Measurements from ENCODE around the gene PTPRM.

DNA sequence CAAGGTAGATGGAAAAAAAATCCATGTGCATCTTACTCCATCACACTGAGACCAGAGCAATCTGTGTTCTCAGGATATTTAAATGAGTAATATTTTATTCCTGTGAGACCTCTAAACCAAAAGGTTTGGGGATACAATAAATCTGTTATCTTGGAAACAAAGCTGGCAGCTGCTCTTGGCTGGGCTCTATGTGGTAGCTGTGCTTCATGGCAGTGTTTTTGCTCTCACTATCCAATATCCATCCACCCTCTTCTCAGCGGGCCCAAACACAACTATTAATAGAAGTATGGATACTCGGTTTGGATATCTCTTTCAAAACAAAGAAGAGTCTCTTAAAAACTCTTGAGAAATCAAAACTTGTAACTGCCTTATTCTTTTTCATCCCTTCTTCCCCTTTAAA, 797.3 kb downstream of the PTPRM start:
- TF ChIP-seq, protein P1, sequence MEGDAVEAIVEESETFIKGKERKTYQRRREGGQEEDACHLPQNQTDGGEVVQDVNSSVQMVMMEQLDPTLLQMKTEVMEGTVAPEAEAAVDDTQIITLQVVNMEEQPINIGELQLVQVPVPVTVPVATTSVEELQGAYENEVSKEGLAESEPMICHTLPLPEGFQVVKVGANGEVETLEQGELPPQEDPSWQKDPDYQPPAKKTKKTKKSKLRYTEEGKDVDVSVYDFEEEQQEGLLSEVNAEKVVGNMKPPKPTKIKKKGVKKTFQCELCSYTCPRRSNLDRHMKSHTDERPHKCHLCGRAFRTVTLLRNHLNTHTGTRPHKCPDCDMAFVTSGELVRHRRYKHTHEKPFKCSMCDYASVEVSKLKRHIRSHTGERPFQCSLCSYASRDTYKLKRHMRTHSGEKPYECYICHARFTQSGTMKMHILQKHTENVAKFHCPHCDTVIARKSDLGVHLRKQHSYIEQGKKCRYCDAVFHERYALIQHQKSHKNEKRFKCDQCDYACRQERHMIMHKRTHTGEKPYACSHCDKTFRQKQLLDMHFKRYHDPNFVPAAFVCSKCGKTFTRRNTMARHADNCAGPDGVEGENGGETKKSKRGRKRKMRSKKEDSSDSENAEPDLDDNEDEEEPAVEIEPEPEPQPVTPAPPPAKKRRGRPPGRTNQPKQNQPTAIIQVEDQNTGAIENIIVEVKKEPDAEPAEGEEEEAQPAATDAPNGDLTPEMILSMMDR (optimal IDR thresholded peaks at IDR 0.05 in 1 of 3, IDR thresholded peaks at IDR 0.05 in 1 of 3, conservative IDR thresholded peaks at IDR 0.05 in 1 of 3; ENCODE audit: extremely low read depth in 1 of 3, insufficient read depth in 2 of 3, low read length in 3 of 3), result no peak
- TF ChIP-seq EZH2 (IDR thresholded peaks at IDR 0.05; ENCODE audit: low read length), result no peak
